Uterus (tissue), 2 donors: ENCODE results near the gene EIF4H.

ENCODE experiments used
- CTCF ChIP-seq, 4 experiments: fragments of 200-600 bp in 2 of 4; fragments of 450-650 bp in 2 of 4; sonication (generic) in 2 of 4; IDR thresholded peaks; one replicate each; pipeline ENCODE4 v1.5.1; 2016 to 2019; ENCODE audit warnings: antibody characterized with exemption in 4 of 4, mild to moderate bottlenecking in 2 of 4, moderate library complexity in 1 of 4
- POLR2A ChIP-seq, 2 donors: fragments of 450-650 bp; IDR thresholded peaks; one replicate each; pipeline ENCODE4 v1.6.1; 2016; ENCODE audit warnings: antibody characterized with exemption in 2 of 2, mild to moderate bottlenecking in 1 of 2, moderate library complexity in 1 of 2

- TF ChIP-seq CTCF (IDR thresholded peaks at IDR 0.05) (no peak), POLR2A (IDR thresholded peaks at IDR 0.05) (no peak)
Measured at GRCh38 chr7:74242122-74242443, 67.9 kb downstream of the EIF4H start.
